ENCODE measurements around the gene MME. TPM values are rescaled to one million over a fixed set of nuclear protein-coding genes. Genes with fewer than 3 reads are reported as not detected.

Gene MME
- total RNA-seq (10 to 100 TPM in 1 of 2 donors, 1 to 10 TPM in 1; 7.5 to 34.5 TPM), polyA plus RNA-seq (ENCODE audit: insufficient read length in 2 of 2) (1 to 10 TPM; 5.8 to 6.9 TPM)
- long read RNA-seq, donor 1, result 0 reads
- long read RNA-seq, donor 2, result 0 reads
- long read RNA-seq, donor 3, result 0 reads
- long read RNA-seq, donor 4, result 0 reads

GRCh38 chr3:155079746-155080487 is at the start of gene MME:
Gene MME (plus strand): TSS chr3:155080319. CDS start chr3:155084168, 3,849 bp downstream.
- no peaks in the 10 kb centered on the region for H3K9me3 ChIP-seq (ENCODE audit: control insufficient read depth, insufficient read depth, low read length)
- no peaks in the 10 kb centered on the region for H3K36me3 ChIP-seq (ENCODE audit: control insufficient read depth, insufficient read depth, low read length)
- H3K27me3 ChIP-seq (ENCODE audit: control insufficient read depth, insufficient read depth, low read length), result peaks cover 27% of the 10 kb centered on the region
- H3K4me1 ChIP-seq (ENCODE audit: control insufficient read depth, insufficient read depth, low read length), result peaks cover 7% of the 10 kb centered on the region
- H3K4me3 ChIP-seq (ENCODE audit: low read depth, low read length), result peak within 1 kb of the TSS; percentile 51
- peak in 3 of 6 donors; percentile 19 to 70 (median 69) for DNase-seq (ENCODE audit: low read depth in 4 of 6, low spot score in 6 of 6)
- WGBS (ENCODE audit: insufficient coverage), result under 1% methylated on average over 49 of the region's 51 CpGs
- no peak within 1 kb of the TSS for H3K27ac ChIP-seq (ENCODE audit: low read depth, low read length)

GRCh38 chr3:155031186-155031585 is 48.9 kb upstream of the MME start:
- H3K27me3 ChIP-seq (ENCODE audit: control insufficient read depth, insufficient read depth, low read length), result no peaks in the 10 kb centered on the region
- DNase-seq (ENCODE audit: low read depth in 4 of 6, low spot score in 6 of 6), result no peak
- H3K4me3 ChIP-seq (ENCODE audit: low read depth, low read length), result no peak overlapping the region
- no peaks in the 10 kb centered on the region for H3K4me1 ChIP-seq (ENCODE audit: control insufficient read depth, insufficient read depth, low read length)
- H3K27ac ChIP-seq (ENCODE audit: low read depth, low read length), result no peak overlapping the region
- no peaks in the 10 kb centered on the region for H3K9me3 ChIP-seq (ENCODE audit: control insufficient read depth, insufficient read depth, low read length)
- H3K36me3 ChIP-seq (ENCODE audit: control insufficient read depth, insufficient read depth, low read length), result no peaks in the 10 kb centered on the region

GRCh38 chr3:155032918-155033317 is 47.2 kb upstream of the MME start:
- Histone ChIP-seq H3K4me1 (ENCODE audit: control insufficient read depth, insufficient read depth, low read length) (no peaks in the 10 kb centered on the region), H3K27ac (ENCODE audit: low read depth, low read length) (no peak overlapping the region), H3K4me3 (ENCODE audit: low read depth, low read length) (no peak overlapping the region), H3K36me3 (ENCODE audit: control insufficient read depth, insufficient read depth, low read length) (no peaks in the 10 kb centered on the region), H3K9me3 (ENCODE audit: control insufficient read depth, insufficient read depth, low read length) (no peaks in the 10 kb centered on the region), H3K27me3 (ENCODE audit: control insufficient read depth, insufficient read depth, low read length) (no peaks in the 10 kb centered on the region)
- no peak for DNase-seq (ENCODE audit: low read depth in 4 of 6, low spot score in 6 of 6)

GRCh38 chr3:155034786-155035185 is 45.3 kb upstream of the MME start:
- no CpG with 5 or more reads among the region's 4 CpGs for WGBS (ENCODE audit: insufficient coverage)
- DNase-seq (ENCODE audit: low read depth in 4 of 6, low spot score in 6 of 6), result no peak
- H3K36me3 ChIP-seq (ENCODE audit: control insufficient read depth, insufficient read depth, low read length), result no peaks in the 10 kb centered on the region
- no peaks in the 10 kb centered on the region for H3K9me3 ChIP-seq (ENCODE audit: control insufficient read depth, insufficient read depth, low read length)
- no peak overlapping the region for H3K4me3 ChIP-seq (ENCODE audit: low read depth, low read length)
- H3K27ac ChIP-seq (ENCODE audit: low read depth, low read length), result no peak overlapping the region
- no peaks in the 10 kb centered on the region for H3K27me3 ChIP-seq (ENCODE audit: control insufficient read depth, insufficient read depth, low read length)
- H3K4me1 ChIP-seq (ENCODE audit: control insufficient read depth, insufficient read depth, low read length), result no peaks in the 10 kb centered on the region

GRCh38 chr3:155035553-155035952 is 44.6 kb upstream of the MME start:
- Histone ChIP-seq H3K9me3 (ENCODE audit: control insufficient read depth, insufficient read depth, low read length) (no peaks in the 10 kb centered on the region), H3K27ac (ENCODE audit: low read depth, low read length) (no peak overlapping the region), H3K4me1 (ENCODE audit: control insufficient read depth, insufficient read depth, low read length) (no peaks in the 10 kb centered on the region), H3K4me3 (ENCODE audit: low read depth, low read length) (no peak overlapping the region), H3K27me3 (ENCODE audit: control insufficient read depth, insufficient read depth, low read length) (no peaks in the 10 kb centered on the region), H3K36me3 (ENCODE audit: control insufficient read depth, insufficient read depth, low read length) (no peaks in the 10 kb centered on the region)
- no peak for DNase-seq (ENCODE audit: low read depth in 4 of 6, low spot score in 6 of 6)
- WGBS (ENCODE audit: insufficient coverage), result 95% methylated on average over 2 of the region's 2 CpGs

GRCh38 chr3:155037508-155038202 is 42.5 kb upstream of the MME start:
- WGBS (ENCODE audit: insufficient coverage), result 86% methylated on average over 3 of the region's 5 CpGs
- Histone ChIP-seq H3K9me3 (ENCODE audit: control insufficient read depth, insufficient read depth, low read length) (no peaks in the 10 kb centered on the region), H3K27ac (ENCODE audit: low read depth, low read length) (no peak overlapping the region), H3K4me3 (ENCODE audit: low read depth, low read length) (no peak overlapping the region), H3K36me3 (ENCODE audit: control insufficient read depth, insufficient read depth, low read length) (no peaks in the 10 kb centered on the region), H3K4me1 (ENCODE audit: control insufficient read depth, insufficient read depth, low read length) (no peaks in the 10 kb centered on the region), H3K27me3 (ENCODE audit: control insufficient read depth, insufficient read depth, low read length) (no peaks in the 10 kb centered on the region)
- no peak for DNase-seq (ENCODE audit: low read depth in 4 of 6, low spot score in 6 of 6)

GRCh38 chr3:155038203-155038554 is 41.9 kb upstream of the MME start:
- Histone ChIP-seq H3K27ac (ENCODE audit: low read depth, low read length) (no peak overlapping the region), H3K4me3 (ENCODE audit: low read depth, low read length) (no peak overlapping the region), H3K4me1 (ENCODE audit: control insufficient read depth, insufficient read depth, low read length) (no peaks in the 10 kb centered on the region), H3K27me3 (ENCODE audit: control insufficient read depth, insufficient read depth, low read length) (no peaks in the 10 kb centered on the region), H3K9me3 (ENCODE audit: control insufficient read depth, insufficient read depth, low read length) (no peaks in the 10 kb centered on the region), H3K36me3 (ENCODE audit: control insufficient read depth, insufficient read depth, low read length) (no peaks in the 10 kb centered on the region)
- DNase-seq (ENCODE audit: low read depth in 4 of 6, low spot score in 6 of 6), result no peak
- 100% methylated on average over 1 of the region's 2 CpGs for WGBS (ENCODE audit: insufficient coverage)

- Histone ChIP-seq H3K36me3 (ENCODE audit: control insufficient read depth, insufficient read depth, low read length) (no peaks in the 10 kb centered on the region), H3K27ac (ENCODE audit: low read depth, low read length) (no peak overlapping the region), H3K27me3 (ENCODE audit: control insufficient read depth, insufficient read depth, low read length) (no peaks in the 10 kb centered on the region), H3K4me1 (ENCODE audit: control insufficient read depth, insufficient read depth, low read length) (no peaks in the 10 kb centered on the region), H3K9me3 (ENCODE audit: control insufficient read depth, insufficient read depth, low read length) (peaks cover 1% of the 10 kb centered on the region), H3K4me3 (ENCODE audit: low read depth, low read length) (no peak overlapping the region)
- no peak for DNase-seq (ENCODE audit: low read depth in 4 of 6, low spot score in 6 of 6)
Observed at GRCh38 chr3:155046935-155047334, 33.2 kb upstream of the MME start.

GRCh38 chr3:155047672-155048071 is 32.4 kb upstream of the MME start:
- 100% methylated on average over 1 of the region's 3 CpGs for WGBS (ENCODE audit: insufficient coverage)
- DNase-seq (ENCODE audit: low read depth in 4 of 6, low spot score in 6 of 6), result no peak
- no peak overlapping the region for H3K4me3 ChIP-seq (ENCODE audit: low read depth, low read length)
- H3K27me3 ChIP-seq (ENCODE audit: control insufficient read depth, insufficient read depth, low read length), result no peaks in the 10 kb centered on the region
- H3K27ac ChIP-seq (ENCODE audit: low read depth, low read length), result no peak overlapping the region
- no peaks in the 10 kb centered on the region for H3K4me1 ChIP-seq (ENCODE audit: control insufficient read depth, insufficient read depth, low read length)
- no peaks in the 10 kb centered on the region for H3K36me3 ChIP-seq (ENCODE audit: control insufficient read depth, insufficient read depth, low read length)
- peaks cover 1% of the 10 kb centered on the region for H3K9me3 ChIP-seq (ENCODE audit: control insufficient read depth, insufficient read depth, low read length)

- no peak for DNase-seq (ENCODE audit: low read depth in 4 of 6, low spot score in 6 of 6)
Observed at GRCh38 chr3:155049959-155050358, 30.2 kb upstream of the MME start.

More at GRCh38 chr3:155049959-155050358, 30.2 kb upstream of the MME start:
- Histone ChIP-seq H3K9me3 (ENCODE audit: control insufficient read depth, insufficient read depth, low read length) (peaks cover 1% of the 10 kb centered on the region), H3K27ac (ENCODE audit: low read depth, low read length) (no peak overlapping the region), H3K4me1 (ENCODE audit: control insufficient read depth, insufficient read depth, low read length) (no peaks in the 10 kb centered on the region), H3K36me3 (ENCODE audit: control insufficient read depth, insufficient read depth, low read length) (no peaks in the 10 kb centered on the region), H3K27me3 (ENCODE audit: control insufficient read depth, insufficient read depth, low read length) (no peaks in the 10 kb centered on the region), H3K4me3 (ENCODE audit: low read depth, low read length) (no peak overlapping the region)
- WGBS (ENCODE audit: insufficient coverage), result no CpG with 5 or more reads among the region's 4 CpGs
